ENCODE measurements around the gene RSPH1.

The RSPH1 gene

GRCh38 chr21:42512346-42513034, 16.5 kb upstream of the RSPH1 start:
- no peak for DNase-seq

GRCh38 chr21:42509244-42509643, 13.2 kb upstream of the RSPH1 start:
- no peak for DNase-seq

GRCh38 chr21:42508371-42508770, 12.3 kb upstream of the RSPH1 start:
- DNase-seq: no peak

GRCh38 chr21:42507418-42507817, 11.4 kb upstream of the RSPH1 start:
- DNase-seq: no peak

GRCh38 chr21:42505090-42505726, 9.2 kb upstream of the RSPH1 start:
- no peak for DNase-seq

GRCh38 chr21:42503711-42504110, 7.7 kb upstream of the RSPH1 start:
- DNase-seq: no peak

- DNase-seq: no peak
These were observed 4.7 kb upstream of the RSPH1 start for GRCh38 chr21:42500736-42501135.

GRCh38 chr21:42500225-42500624, 4.2 kb upstream of the RSPH1 start:
- no peak for DNase-seq

- no peak for DNase-seq
These were observed 3.6 kb upstream of the RSPH1 start for GRCh38 chr21:42499444-42500112.

GRCh38 chr21:42498012-42498411, 2.0 kb upstream of the RSPH1 start:
- DNase-seq: no peak

- DNase-seq: no peak
These were observed 797 bp upstream of the RSPH1 start for GRCh38 chr21:42496839-42497202.

- DNase-seq: no peak
These were observed 282 bp downstream of the RSPH1 start for GRCh38 chr21:42495765-42496119.

- no peak for DNase-seq
These were observed 997 bp downstream of the RSPH1 start for GRCh38 chr21:42495027-42495426.

GRCh38 chr21:42493109-42494060, 2.6 kb downstream of the RSPH1 start:
- DNase-seq: no peak

GRCh38 chr21:42492201-42492600, 3.8 kb downstream of the RSPH1 start:
- DNase-seq: no peak

- no peak for DNase-seq
These were observed 4.7 kb downstream of the RSPH1 start for GRCh38 chr21:42491328-42491727.

- no peak for DNase-seq
These were observed 5.3 kb downstream of the RSPH1 start for GRCh38 chr21:42490720-42491119.

GRCh38 chr21:42489991-42490390, 6.0 kb downstream of the RSPH1 start:
- no peak for DNase-seq

GRCh38 chr21:42489006-42489563, 6.9 kb downstream of the RSPH1 start:
- no peak for DNase-seq

- no peak for DNase-seq
These were observed 9.5 kb downstream of the RSPH1 start for GRCh38 chr21:42486531-42486930.

GRCh38 chr21:42486072-42486471, 10.0 kb downstream of the RSPH1 start:
- no peak for DNase-seq

GRCh38 chr21:42484966-42485365, 11.1 kb downstream of the RSPH1 start:
- no peak for DNase-seq

GRCh38 chr21:42481169-42481568, 14.9 kb downstream of the RSPH1 start:
- no peak for DNase-seq

Measured in NCI-H1694 treated with DMSO at 0.1 percent for 48 hours (cell line).